Measurements from ENCODE around the gene BRINP2.
"Not testable (repeated sequence)": the region's sequence is repeated elsewhere in the genome, so short reads cannot be mapped to it uniquely, and the experiment has no call there.

Gene BRINP2

DNA sequence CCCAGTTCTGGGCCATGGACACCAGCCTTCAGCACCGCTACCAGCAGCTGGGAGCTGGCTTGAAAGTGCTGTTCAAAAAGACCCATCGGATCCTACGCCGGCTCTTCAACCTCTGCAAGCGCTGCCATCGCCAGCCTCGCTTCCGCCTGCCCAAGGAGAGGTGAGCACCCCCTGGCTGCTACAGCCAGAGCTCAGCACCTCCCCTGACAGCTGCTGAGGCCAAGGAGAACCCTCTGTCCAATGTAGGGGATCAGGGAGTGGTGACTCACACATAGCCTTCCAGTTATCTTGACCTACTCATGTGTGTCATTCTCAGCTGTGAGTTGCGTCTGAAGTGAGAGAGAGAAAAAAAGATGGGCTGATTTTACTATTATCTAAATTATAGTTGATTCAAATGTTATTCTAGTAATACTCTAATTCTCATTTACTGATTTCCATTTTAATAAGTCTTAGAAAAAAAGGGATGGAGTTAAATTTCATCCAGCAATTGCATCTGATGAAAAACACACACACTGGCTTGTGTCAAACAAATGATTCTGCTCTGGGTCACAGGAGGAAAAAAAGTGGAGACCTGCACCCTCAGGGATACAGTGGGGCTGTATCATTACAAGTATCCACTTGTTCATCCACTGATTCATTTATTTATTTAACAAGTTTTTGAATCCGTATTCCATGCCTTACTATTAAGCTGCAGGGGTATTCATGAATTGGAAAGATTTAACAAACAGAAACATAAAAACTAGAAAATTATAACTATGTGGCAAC is 108.0 kb downstream of the BRINP2 start:
- peak; percentile 66 for DNase-seq

DNA sequence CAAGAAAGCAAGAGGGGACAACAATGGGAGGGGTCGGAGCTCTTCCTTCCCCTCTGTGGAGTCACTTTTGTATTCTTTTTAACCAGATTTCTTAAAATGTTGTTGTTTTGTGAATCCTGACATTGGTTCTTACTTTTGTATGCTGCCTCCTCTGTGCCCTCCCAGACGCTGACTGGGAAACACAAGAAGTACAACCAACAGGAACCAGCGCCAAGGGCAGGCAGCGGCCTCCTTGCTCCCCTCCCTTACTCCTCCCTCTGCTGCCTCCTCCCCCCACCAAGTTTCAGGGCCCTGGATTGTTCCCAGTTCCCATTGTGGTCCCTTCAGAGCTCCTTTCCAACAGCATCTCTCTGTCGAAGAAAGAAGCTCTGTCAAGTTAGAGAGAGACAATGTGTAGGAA is 111.1 kb downstream of the BRINP2 start:
- no peak for DNase-seq

DNA sequence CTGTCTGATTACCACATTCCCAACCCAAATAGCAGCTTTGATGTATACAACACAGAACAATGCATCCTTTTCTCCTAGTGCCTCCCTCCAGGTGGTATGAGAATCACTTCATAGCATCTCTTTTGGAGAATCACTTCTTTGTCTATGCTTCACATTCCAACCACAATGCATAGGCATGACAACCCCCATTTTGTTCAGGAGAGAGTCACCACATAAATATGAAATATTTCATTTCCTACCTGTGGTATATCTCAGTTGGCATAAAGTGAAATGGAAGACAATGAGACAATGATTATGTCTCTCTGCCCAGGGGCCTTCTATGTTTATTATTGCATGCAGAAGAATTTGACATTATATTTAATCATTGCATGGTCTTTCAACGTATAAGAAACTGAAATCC is 112.2 kb downstream of the BRINP2 start:
- DNase-seq: peak; percentile 12

DNA sequence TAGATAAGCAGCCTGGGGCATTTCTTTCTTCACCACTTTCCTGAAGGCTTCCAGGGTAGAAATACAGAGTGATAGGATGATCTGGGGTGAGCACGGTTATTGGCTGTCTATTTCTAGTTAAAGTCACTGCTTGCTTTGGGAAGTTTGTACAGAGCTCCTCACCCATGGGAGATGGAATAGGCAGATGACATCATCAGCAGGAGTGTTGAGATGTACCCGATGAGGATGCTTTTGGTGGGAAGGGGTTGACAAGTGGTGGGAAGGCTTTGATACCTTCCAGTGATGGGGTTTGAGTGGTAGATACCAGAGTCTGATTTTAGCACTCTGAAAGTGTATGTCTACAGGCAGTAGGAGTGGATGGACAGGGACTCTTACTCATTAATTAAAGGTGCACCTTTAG is 112.6 kb downstream of the BRINP2 start:
- DNase-seq: no peak

- no peak for DNase-seq
Measured at GRCh38 chr1:177286396-177286795, 115.6 kb downstream of the BRINP2 start.

- no peak for DNase-seq
Measured at GRCh38 chr1:177287270-177287669, 116.5 kb downstream of the BRINP2 start.

DNA sequence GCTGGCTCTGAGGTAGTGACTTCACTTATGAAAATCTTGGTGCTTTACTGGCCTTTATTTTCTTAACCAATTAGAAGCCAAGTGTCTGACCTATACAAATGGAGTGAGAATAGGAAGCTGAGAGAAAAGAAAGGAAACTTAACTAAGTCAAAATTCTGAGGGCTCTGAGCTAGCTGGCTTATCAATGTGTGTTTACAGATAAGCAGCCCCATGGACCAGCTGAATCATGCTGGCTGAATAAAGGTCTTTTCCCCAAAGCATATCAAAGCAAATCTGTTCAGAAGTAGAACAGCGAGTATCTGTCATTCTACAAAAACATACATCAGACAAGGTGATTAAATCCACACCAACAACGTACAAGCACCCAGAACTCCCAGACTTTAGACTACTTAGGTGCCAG is 117.2 kb downstream of the BRINP2 start:
- peak; percentile 51 for DNase-seq

- peak; percentile 51 for DNase-seq
Measured at GRCh38 chr1:177289532-177289931, 118.8 kb downstream of the BRINP2 start.

DNA sequence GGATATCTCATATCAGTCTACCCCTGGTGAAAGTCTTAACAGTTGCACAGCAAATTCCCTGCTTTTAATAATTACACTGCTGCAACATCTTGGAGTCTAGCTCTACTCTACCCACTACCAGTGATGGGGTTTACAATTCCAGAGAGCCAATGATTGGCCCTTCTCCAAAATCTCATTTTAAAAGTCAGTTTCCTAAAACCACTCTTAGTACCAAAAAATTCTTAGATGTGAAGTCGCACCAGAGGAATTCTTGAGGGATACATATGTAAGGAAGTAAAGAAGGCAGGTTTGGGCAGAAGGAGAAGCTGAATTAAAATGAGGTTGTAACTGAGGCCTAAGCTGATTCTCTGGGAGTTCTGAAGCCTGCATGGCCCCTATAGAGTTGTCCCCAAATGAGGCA is 129.7 kb downstream of the BRINP2 start:
- DNase-seq: no peak

- DNase-seq: no peak
Measured at GRCh38 chr1:177301425-177302124, 130.8 kb downstream of the BRINP2 start.

GRCh38 chr1:177302357-177303044 is 131.7 kb downstream of the BRINP2 start:
- peak; percentile 24 for DNase-seq

GRCh38 chr1:177305040-177306018 is 134.6 kb downstream of the BRINP2 start:
- DNase-seq: no peak

- no peak for DNase-seq
Measured at GRCh38 chr1:177306019-177306415, 135.3 kb downstream of the BRINP2 start.

DNA sequence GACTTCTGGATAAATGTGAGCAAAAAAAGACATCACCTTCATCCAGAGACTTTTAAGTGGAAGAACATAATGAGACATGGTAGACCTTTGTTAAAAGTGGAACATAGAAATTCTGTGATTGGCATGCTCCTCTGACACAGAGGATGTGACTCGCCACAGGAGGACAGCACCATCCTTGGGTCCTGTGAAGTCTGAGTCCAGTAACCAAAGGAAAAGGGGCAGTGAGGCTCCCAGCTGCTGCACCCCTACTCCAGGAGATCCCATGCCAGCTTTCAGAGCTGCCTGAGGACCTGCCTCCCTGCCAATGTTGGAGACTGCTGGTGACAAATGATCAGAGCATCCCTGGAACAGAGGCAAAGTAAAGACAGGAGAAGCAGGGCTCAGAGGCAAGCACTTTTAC is 136.2 kb downstream of the BRINP2 start:
- DNase-seq: no peak

DNA sequence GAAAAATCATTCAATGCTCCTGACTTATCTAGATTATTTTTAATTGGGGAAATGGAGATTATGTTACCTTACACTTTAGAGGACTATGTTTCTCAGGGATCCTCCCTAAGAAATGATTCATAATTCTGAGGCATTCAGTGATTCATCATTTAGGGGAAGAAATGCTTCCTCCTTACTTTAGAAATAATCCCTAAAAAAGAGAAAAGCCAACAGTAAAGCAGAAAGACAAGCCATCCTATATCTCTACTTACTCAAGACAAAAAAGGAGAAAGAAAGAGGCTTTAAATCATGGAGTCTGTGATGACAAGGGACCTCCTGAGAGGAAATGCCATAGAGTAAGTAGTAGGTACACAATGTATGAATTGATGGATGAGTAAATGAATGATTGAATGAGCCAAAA is 137.0 kb downstream of the BRINP2 start:
- peak; percentile 36 for DNase-seq

DNA sequence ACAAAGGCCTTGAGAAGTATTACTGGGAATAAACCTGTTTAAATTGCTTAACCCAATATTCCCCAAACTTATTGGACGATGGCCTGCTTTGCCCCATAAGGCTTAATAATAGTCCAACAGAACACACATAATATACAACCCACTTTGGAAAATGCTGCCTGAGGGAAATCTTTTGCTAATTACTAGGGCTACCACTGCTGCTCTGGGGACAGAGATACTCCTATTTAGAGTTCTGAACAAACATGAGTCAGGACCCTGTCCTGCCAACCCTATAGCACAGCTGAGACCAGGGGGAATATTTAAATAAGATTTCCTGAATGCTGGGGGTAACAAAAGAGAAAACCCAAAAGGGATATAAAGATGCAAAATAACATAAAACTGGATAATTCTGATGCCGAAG is 139.1 kb downstream of the BRINP2 start:
- DNase-seq: no peak

DNA sequence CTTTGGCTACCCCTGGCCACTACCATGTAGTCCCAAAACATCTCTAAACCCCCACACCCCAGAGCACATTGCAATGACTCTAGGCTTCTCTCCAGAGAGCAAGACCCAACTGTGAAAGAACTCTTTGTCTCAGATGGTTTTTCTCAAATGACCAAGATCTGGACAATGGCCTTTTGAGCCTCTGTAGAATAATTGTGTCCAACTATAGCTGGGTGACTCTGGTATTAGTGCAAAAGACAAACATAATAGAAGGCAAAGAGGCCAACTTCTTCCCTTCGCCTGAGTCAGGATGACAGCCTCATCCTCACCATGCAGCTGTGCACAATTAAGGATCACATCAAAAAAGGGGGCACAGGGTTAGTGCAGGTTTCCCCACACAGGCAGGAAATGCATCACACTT is 139.6 kb downstream of the BRINP2 start:
- DNase-seq: no peak

DNA sequence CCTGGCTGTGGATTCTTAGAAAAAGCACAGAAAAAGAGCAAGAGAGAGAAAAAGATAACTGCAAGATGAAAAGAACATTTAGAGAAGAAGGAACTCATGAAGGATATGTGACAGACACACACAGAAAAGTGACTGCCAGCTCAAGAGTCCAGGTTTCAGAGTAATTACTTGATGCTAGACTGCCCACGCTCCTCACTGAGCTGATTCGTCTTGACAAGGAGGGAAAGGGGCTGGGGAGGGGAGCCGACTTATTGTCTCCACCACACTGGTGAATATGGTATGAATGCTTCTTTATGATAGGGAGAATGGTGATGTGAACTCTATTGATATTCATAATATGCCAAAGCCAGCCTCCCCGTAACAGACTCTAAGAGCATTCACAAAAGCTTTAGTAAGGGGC is 140.4 kb downstream of the BRINP2 start:
- no peak for DNase-seq

DNA sequence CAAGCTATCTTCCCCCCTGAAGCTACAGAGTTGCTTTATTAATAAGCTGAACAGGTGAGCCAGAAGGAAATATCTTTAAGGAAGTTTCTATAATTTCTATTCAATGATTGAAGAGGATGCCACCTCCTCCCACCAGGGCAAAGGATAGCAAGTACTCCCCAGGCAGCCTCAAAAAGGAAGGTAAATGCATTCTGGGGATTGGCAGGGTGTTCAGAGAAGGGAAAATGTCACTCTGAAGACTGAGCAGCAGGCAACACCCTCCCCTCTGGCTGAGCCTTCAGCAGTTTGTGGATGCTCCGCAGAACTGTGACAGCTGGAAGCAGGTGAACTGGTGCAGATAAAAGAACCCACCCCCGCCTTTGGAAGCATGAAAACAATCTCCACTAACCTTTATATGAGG is 140.8 kb downstream of the BRINP2 start:
- no peak for DNase-seq

DNA sequence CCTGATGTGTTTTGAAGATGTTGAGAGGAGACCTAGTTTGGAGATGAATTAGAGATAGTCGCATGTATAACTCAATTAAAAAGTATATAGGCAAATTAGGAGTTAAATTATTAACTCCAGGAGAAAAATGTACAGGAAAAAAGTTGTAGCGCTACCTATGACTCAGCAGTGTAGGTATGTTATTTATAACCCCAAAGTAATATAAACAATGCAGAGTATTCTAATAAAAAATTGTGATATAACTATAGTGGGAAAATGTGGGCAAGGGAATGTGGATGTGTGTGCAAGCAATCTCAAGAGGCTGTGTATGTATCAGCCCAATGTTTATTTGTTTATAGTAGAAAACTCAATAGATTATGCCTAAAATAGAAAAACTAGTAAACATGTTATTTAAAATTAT is 144.5 kb downstream of the BRINP2 start:
- no peak for DNase-seq

GRCh38 chr1:177315761-177316160 is 145.0 kb downstream of the BRINP2 start:
- no peak for DNase-seq

- DNase-seq: not testable (repeated sequence)
Measured at GRCh38 chr1:177321434-177321833, 150.7 kb downstream of the BRINP2 start.

DNA sequence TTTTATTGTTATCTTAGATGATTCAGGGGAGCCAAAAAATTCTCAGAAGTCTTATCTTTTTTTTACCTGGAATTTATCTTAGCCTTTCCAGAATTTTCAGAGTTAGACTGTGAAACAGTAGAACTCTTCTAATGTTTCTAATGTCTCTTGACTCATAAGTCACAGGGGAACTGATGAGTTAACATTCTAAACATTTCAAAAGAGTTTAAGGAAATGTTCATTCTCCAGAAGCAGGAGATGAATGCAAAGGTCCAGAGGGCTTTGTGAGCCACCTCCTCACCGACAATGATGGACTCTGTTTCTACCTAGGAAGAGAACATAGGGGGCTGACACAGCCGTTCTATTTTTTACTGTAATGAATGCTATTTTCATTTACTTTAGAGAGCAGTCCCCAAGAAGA is 157.5 kb downstream of the BRINP2 start:
- DNase-seq: no peak
